ENCODE data around the gene SIAE.

The SIAE gene, protein sequence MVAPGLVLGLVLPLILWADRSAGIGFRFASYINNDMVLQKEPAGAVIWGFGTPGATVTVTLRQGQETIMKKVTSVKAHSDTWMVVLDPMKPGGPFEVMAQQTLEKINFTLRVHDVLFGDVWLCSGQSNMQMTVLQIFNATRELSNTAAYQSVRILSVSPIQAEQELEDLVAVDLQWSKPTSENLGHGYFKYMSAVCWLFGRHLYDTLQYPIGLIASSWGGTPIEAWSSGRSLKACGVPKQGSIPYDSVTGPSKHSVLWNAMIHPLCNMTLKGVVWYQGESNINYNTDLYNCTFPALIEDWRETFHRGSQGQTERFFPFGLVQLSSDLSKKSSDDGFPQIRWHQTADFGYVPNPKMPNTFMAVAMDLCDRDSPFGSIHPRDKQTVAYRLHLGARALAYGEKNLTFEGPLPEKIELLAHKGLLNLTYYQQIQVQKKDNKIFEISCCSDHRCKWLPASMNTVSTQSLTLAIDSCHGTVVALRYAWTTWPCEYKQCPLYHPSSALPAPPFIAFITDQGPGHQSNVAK

DNA sequence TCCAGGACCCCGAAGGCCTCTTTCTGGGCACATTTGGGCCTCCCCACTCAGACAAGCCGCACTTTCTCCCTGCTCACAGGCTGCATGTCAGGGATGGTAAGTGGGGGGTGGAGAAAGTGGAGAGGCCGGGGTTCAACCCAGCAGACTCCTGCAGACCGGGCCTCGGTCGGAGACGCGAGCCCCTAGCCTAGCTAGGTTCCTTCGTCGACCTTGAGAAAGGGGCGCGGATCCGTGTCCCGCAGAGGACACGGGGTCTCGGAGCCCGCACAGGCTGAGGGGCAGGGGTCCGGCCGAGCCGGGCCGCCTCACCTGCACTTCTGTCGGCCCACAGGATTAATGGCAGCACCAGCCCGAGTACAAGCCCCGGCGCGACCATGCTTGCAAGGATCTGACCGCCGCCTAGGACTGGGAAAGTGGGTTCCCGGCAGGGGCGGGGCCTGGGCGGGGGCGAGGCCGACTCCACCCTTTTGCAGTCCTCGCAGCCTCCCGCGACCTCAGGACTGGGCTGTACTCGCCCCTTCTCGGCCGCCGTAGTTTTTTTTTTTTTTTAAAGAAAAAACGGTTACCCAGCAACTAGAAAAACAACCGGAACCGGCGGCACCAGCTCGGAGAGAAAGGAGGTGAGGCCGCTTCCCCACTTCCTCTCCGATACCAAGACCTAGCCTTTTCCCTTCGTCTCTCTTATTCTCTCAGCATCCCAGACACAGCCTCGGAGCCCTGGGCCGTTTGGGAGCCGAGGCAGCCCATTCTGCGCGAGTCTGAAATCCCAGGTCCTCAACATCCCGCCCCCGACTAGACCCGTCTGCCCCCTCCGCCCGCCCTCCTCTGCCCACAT lies at the start of gene SIAE, which contains the start of gene SPA17:
TSS of gene SIAE (minus strand) at position 407 of the 835 bp plus-strand sequence. CDS start at position 376, 31 bp downstream.
TSS of gene SPA17 (plus strand) at position 572 of the 835 bp plus-strand sequence. CDS start 1,361 bp downstream, outside the sequence.
- peak; percentile 99 for DNase-seq (ENCODE audit: low spot score)

DNA sequence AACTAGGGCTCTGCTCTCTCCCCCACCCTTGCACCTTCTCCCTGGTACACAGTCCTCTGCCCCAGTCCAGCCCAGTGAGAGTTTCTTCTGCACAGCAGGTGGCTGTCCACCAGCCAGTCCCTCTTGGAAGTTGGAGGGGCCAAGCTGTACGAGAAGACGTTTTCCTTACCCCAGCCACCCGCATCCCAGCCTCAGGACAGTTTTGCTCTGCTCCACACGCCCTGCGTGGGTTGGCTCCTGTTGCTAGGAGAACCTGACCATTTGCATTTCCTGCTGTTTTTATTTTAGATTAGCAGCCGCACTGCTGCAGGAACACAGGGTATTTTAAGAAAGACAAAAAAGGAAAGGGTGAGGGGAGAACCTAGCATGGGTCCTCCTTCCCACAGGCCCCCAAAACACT lies 48.6 kb upstream of the SIAE start:
- no peak for DNase-seq (ENCODE audit: low spot score)

DNA sequence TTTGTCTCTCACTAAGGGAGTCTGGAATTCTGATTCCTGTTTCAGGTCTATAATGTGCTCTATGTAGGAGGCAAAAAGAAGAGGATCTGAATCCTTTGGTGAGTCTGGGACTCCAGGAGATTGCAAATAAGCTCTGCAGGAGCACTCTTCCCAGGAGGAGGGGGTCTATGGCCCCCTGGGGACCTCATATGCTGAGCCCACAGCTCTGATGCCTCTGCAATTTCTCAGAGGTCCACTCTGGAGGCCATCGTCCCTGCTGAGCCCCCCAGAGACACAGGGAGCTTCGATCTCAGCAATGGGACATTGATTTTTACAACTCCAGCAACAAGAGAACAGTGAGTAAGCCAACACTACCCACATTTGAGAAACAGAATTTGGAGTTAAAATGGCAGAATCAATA lies 46.0 kb upstream of the SIAE start:
- no peak for DNase-seq (ENCODE audit: low spot score)

DNA sequence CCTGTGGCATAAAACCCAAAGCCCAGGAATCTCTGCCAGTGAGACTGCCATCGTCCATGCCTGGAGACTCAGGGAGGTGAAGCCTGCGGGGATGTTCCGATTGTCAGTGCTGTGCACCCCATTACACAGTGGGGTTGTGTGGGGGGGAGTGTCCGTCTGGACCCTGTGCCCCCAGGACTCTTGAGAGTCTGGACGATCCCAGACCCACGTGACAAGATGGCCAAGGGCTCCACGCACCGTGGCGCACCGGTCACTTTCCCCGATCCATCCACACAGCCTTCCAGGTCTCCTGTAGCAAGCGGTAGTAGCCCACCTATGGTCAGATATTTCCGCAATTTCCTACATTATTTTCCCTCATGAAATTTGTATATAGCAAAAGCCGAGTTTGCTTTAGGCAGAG lies 45.3 kb upstream of the SIAE start:
- no peak for DNase-seq (ENCODE audit: low spot score)

DNA sequence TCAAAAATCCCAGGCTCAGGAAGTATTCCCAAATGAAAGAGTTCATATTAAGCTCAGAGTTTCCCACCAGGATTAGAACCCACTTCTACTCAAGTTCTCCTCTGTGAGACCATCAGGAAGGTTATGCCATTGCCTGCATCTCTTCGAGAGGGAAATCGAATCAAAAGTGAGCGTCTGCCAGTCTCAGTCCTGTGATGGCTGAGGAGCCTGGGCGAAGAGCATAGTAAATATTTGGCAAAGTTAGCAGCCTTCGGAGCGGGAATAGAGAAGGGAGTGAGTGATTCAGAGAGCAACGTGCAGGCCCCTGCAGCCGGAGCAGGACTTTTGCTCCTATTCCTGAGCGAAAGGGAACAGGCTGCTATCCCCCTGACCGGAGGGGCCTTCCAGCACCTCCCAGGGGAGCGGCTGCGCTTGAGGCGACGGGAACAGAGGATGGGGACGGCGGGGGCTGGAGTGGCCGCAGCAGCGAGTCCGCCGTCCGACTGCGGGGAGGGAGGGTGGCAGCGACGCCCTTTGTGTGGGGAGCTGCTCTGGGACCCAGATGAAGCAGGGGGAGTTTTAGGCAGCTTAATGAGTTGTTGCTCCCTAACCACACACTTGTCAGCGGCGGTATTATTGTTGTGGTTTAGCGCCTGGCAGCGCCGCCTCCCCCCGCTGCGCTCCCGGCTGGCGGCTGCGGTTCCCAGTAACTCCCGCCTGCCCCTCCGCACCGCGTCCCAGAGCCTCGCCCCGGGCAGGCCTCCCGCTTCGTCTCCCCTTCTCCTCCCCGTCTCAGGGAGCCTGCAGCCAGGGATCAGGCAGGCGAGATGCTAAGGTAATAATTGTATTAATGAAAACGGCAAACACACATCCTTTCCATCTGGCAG lies 44.5 kb upstream of the SIAE start:
- DNase-seq (ENCODE audit: low spot score), result peak; percentile 53

DNA sequence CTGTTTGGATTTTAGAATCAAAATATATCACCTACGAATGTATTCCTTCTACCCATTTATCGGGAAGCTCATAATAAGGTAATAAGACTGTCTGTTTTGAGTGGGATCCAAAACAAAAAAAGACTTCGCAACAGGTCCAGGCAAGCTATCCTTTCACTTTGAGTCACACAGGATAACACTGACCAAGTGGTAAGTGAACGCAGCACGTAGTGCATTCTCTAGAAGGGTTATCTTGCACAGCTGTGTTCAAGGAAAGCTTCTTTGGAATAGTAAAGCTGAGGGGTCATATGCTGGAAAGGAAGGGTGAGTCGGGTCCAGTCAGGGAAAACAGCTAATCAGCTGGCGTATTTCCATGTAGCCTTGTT lies 43.9 kb upstream of the SIAE start:
- DNase-seq (ENCODE audit: low spot score), result no peak

DNA sequence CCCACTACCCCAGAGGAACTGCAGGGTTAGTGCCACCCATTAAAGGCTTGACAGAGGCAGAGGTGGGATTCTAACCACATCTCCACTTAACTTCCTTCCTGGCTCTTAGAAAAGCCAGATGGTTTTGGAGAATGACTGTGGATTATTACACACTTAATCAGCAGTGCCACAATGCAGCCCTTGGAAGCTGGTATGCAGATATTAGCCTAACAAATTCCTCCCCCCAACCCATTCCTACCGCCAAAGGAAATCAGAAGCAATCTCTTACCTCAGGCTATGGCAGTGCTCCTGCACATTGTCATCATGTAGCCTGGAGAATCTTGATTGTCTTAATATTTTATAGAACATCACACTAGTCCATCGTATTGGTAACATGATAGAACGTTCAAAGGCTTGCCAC lies 43.1 kb upstream of the SIAE start:
- DNase-seq (ENCODE audit: low spot score), result no peak

DNA sequence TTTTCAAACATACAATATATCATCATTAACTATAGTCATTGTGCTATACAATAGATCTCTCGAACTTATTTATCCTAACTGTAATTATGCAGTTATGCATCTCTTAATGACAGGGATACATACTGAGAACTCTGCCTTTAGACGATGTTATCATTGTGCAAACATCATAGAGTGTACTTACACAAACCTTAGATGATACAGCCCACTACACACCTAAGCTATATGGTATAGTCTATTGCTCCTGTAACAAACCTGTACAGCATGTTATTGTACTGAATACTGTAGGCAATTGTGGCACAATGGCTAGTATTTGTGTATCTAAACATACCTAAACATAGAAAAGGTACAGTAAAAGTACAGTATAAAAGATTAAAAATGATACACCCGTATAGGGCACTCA lies 38.9 kb upstream of the SIAE start:
- DNase-seq (ENCODE audit: low spot score), result no peak

DNA sequence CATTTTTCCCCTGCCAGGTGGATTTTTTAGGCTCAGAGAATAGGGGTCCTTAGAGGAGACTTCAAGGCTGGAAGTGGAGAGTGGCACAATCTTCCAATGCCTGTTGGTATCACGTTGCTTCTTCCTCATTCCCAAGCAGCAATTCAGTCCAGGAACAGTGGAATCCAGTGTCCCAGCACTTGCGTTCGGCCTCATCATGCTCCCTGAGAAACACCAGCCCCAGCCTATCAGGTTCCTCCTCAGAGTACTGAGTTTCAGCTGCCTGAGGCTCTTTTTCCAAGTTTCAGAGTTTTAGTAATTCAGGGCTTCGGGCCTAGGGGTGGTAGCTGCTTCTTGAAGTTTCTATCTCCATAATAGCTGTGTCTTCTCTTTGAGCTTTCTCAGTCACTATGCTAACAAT lies 34.3 kb upstream of the SIAE start:
- no peak for DNase-seq (ENCODE audit: low spot score)

DNA sequence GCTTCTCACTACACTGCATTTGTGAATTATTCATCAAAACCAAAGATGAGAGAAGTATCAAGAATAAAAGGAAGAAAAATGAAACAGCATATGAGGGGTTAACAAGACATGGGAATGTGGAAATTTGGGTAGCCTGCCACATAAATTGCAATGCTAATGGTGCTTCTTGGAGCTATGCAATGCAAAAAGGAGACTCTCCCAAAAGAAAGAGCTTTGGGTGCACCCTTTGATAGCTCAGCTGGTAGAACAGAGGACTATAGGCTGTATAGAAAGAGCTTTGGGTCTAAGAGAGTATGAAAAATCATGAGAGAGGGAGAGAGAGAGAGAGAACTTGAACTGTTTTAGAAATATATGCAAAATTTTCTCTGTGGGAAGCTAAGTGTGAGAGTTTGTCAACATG lies 26.5 kb upstream of the SIAE start:
- DNase-seq (ENCODE audit: low spot score), result no peak

DNA sequence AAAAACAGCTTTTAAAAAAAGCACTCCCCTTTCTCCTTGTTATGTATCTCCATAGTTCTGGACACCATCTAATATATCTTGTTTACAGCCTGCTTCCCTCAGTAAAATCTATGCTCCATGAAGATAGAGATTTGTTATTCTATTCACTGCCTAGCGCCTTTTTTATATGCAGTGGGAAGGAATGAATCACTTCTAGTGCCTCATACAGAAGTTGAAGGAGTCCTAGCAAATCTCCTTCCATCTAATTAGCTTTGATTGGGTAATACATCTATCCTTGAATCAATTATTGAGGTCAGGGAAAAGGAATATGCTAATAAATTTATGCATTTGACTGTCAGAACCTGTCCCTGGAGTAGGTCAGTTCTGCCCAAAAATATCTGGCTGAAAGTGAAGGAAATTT lies 26.0 kb upstream of the SIAE start:
- DNase-seq (ENCODE audit: low spot score), result no peak

DNA sequence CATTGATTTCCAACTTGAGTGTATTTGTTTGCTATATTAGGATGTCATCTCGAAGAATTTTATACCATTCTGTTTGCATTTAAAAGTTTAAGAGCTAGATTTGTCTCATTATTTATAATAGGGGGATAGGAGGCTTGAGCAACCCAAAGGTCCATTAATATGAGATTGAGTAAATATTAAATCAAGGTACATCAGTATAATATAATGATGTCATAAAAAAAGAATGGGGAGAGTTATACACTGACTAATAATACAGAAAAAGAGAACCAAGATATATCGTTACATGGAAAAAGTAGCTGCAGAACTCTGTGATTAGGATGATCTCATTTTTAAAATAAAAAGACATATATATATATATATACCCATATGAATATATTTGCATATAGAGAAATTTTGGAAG lies 19.6 kb upstream of the SIAE start:
- DNase-seq (ENCODE audit: low spot score), result no peak

DNA sequence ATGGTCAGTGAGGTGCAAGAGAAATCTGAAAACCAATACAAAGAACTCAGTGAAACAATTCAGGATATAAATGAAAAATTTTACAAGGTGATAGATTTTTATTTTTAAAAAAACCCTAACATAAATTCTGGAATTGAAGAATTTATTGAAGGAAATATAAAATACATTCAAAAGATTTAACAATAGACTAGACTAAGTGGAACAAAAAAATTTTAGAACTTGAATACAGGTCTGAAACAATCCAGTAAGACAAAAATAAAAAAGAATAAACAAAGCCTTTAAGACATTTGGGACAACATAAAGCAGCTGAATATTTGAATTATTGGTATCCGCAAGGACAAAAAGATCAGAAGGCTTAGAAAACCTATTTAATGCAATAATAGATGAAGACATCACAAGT lies 8.9 kb upstream of the SIAE start:
- no peak for DNase-seq (ENCODE audit: low spot score)

DNA sequence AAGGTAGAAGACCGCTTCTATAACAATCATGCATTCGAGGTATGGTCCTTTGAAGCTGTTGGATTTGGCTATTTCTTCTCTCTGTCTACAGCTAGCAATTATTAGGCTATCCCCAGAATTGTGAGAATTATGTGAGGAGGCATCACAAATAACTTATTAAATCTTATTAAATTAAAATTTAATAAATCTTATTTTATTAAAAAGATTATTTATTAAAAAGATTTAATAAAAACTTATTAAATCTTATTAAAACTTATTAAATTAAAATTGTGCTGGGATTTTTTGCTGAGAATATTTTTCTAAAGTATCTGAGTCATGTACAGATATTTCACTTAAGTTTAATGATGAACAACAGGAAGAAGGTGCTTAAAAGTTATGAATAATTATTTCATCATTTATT lies 7.9 kb upstream of the SIAE start:
- DNase-seq (ENCODE audit: low spot score), result no peak

DNA sequence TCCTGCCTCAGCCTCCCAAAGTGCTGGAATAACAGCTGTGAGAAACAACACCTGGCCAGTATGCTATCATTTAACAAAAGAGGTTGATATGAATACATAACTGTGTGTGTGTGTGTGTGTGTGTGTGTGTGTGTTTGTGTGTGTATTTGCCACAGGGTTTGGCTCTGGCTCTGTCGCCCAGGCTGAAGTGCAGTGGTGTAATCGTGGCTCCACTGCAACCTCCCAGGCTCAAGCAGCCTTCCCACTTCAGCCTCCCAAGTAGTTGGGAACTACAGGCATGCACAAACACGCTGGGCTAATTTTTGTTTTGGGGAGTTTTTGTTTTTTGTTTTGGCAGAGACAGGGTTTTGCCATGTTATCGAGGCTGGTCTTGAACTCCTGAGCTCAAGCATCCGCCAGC lies 4.9 kb upstream of the SIAE start:
- no peak for DNase-seq (ENCODE audit: low spot score)

DNA sequence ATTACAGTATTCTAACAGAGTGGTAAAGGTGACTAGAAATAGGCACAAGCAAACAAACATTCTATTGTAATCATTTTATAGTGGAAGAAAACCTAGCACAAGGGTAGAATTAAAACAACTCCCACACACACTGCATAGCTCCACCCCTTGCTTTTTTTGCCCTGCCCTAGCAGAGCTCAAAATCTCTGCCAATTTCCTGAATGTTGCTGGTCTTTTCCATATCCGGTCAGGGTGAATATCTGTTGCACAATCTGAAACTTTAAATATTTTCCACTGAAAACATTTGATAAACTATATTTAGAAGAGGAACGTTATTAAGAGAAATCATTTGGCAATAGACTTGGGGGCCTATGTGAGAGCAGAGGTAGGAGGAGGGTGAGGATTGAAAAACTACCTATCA lies 2.8 kb upstream of the SIAE start:
- DNase-seq (ENCODE audit: low spot score), result peak; percentile 54

DNA sequence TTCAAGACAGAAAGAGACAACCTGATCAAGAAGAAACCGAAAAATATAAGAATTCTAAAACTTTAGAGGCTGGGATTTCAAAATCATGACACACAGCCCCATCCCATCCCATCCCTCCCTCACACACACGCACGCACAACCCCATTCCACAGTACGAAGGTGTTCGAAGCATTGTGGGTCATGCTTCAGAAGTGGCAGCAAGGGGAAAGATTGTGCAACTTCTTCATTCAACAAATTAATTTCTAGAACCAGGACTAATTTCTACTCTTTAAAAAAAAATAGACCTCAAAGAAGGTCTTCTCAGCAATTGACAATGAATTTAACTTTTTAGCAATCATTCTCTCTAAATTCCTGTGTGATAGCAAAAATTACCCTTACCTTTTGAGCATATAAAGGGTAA lies 1.0 kb upstream of the SIAE start:
- no peak for DNase-seq (ENCODE audit: low spot score)

DNA sequence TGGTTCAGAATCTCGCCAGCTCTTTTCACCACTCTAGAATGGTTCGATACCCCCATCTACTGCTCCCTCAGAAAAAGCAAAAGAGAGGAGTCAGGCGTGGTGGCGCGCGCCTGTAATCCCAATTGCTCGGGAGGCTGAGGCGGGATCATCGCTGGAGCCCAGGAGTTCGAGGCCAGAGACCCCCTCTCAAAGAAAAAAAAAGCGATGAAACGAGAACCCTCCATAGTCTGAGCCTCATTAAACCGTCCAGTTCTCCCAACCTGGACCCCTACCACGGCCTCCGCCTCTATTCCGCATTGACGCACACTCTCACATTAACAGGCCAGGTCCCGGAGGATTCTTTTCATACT lies 604 bp upstream of the SIAE start:
- no peak for DNase-seq (ENCODE audit: low spot score)

DNA sequence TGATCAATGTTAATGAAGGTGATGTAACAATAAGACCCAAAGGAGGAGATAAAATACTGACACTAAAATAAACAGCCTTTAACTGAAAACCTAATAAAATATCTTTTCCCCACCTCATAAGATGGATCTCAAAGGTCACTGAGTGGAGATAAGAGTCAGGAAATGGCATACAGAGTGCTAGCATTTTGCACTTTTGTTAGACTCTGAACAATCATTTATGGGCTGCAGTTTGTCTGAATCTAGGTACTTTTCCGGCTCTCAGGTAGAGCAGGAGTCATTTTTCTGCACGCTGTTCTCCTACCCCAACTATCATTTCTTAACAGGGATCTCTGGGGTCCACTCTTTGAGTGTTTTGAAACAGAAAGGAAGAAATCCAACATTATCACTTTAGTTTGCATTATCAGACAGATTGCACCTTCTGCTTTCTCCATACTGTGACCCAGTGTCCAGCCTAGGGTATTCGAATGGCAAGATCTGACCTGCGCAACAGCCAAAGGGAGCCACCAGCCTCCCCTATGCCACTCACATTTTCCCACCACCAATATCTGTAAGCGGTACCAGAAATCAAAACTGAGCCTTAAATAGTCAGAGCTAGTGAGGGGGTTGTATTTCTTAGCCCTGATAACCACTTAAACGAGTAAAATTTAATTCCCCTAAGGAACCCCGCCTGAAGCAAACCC lies 863 bp downstream of the SIAE start:
- DNase-seq (ENCODE audit: low spot score), result no peak

DNA sequence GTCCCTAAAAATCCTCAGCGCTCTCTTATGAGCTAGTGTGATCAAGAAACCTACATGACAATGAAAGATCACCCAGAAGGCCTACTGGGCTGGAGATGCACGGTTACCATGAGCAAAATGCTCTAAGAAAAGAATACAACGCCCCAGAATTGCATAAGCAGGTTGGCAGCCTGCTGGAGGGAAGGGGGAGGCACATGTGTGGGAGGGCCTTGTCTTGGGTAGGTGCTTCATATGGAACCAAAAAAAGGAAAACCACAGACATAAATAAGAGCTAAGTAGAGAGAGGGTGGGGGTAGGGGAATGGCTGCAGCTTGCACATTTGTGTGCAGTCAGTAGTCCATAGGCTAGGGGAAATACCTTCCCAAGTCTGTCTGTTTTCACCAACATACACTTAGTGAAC lies 2.8 kb downstream of the SIAE start:
- no peak for DNase-seq (ENCODE audit: low spot score)

DNA sequence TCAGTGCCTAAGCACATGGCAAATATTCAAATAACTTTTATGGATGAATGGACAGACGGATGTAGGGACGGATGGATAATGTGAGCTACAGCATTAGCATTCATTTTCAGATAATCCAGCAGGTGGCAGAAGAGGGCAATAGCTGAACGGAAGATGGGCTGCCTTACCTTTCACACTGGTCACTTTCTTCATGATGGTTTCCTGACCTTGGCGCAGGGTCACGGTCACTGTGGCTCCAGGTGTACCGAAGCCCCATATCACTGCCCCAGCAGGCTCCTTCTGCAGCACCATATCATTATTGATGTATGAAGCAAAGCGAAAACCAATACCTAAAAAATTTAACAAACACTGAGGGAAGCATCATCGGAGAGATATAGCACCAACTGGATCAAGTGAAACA lies 4.3 kb downstream of the SIAE start:
- DNase-seq (ENCODE audit: low spot score), result peak; percentile 72

DNA sequence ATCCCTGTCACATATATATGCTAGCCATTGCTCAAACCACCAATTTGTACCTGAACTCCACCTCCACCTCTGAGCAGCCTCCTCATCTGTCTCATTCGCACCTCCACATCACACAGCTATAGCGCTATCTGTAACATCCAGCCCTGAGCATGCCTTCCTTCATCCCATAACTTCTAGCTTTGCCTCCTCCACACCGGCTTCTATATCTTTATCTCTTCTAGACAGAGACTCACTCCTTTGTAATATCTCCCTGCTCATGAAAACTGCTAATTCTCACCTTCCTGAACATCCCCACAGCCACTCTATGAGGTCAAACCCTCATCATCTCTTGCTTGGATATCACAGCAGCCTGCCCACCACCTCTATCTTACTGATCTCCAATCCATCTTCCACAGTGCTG lies 5.9 kb downstream of the SIAE start:
- no peak for DNase-seq (ENCODE audit: low spot score)

Measured in AG20443 (cell line).